ENCODE results near the gene DDX51.

DDX51 gene

DNA sequence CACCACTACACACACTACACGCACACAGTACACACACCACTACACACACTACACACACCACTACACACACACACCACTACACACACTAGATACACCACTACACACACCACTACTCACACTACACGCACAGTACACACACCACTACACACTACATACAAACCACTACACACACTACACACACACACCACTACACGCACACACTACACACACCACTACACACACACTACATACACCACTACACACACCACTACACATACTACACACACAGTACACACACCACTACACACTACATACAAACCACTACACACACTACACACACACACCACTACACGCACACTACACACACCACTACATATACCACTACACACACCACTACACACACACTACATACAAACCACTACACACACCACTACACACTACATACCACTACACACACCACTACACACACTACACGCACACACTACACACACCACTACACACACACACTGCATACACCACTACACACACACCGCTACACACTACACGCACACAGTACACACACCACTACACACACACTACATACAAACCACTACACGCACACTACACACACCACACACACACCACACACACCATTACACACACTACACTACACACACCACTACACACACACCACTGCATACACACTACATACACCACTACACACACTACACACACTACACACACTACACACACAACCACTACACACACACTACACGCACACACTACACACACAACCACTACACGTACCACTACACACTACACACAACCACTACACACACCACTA is 11.9 kb upstream of the DDX51 start:
- peak in 1 of 3 donors; percentile 52 for DNase-seq
- POLR2A ChIA-PET: no interaction called here
- WGBS (ENCODE audit: insufficient coverage): 89% methylated on average over 6 of the region's 10 CpGs
- CTCF ChIA-PET: interaction anchor here (1.0 kb wide), 1 partner anchor 258 kb away, joined by 3 read pairs; no protein-coding TSS in a partner anchor
- Histone ChIP-seq H3K27me3 (replicated peaks in 2 of 5; ENCODE audit: control insufficient read depth in 4 of 5, insufficient read depth in 5 of 5, low read length in 4 of 5) (peaks cover 0 to under 1% (median 0%) of the 10 kb centered on the region in 5 experiments), H3K4me3 (ENCODE audit: control insufficient read depth in 1 of 7, extremely low read depth in 1 of 7, insufficient read depth in 4 of 7, low read depth in 2 of 7, low read length in 6 of 7) (no peak overlapping the region), H3K4me1 (ENCODE audit: control extremely low read depth in 1 of 4, control insufficient read depth in 4 of 4, insufficient read depth in 4 of 4, low read length in 3 of 4) (peaks cover 0 to 6% (median 2%) of the 10 kb centered on the region in 4 experiments), H3K9me3 (ENCODE audit: control extremely low read depth in 1 of 5, control insufficient read depth in 4 of 5, insufficient read depth in 2 of 5, low read depth in 1 of 5, low read length in 4 of 5) (peaks cover 0 to 3% (median 0%) of the 10 kb centered on the region in 5 experiments), H3K36me3 (ENCODE audit: control insufficient read depth in 4 of 4, insufficient read depth in 4 of 4, low read length in 3 of 4) (peaks cover 3 to 34% (median 11%) of the 10 kb centered on the region in 4 experiments), H3K27ac (ENCODE audit: insufficient read depth in 1 of 2, low read depth in 1 of 2, low read length in 2 of 2, poor library complexity in 1 of 2, severe bottlenecking in 2 of 2) (no peak overlapping the region)

DNA sequence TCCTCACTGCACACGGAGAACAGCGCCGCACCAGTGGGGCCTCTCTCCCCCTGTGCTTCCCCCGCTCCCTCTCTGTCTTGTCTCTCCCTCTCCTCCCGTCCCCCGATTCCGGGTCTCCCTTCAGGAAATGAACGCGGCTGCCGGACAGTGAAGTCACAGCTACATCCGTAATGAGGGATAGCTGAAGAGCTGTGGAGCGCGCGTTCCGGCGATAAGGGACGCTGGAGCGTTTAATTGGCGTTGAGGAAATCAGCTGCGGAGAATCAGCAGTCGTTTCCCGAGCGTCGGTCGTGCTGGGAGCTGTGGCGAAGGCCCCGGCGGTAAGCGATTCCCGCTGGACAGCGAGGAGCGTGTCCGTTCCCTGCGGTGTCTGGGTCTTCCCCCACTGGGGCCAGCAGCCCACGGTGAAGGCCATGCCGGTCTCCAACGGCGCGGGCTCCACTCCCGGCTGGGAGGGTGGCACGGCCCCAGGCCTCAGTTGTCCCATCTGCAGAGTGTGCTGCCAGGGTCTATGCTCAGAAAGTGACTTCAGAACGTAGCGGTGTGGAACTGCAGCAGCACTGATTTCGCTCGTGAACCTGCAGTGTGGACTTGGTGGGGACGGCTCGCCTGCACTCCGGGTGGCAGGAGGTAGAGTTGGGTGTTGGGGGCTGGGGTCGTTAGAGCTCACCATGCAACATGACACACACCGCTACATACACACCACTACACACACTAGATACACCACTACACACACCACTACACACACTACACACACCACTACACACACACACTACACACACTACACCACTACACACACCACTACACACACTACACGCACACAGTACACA is 11.0 kb upstream of the DDX51 start:
- 92% methylated on average over 43 of the region's 51 CpGs for WGBS (ENCODE audit: insufficient coverage)
- Histone ChIP-seq H3K27me3 (replicated peaks in 2 of 5; ENCODE audit: control insufficient read depth in 4 of 5, insufficient read depth in 5 of 5, low read length in 4 of 5) (no peaks in the 10 kb centered on the region), H3K4me1 (ENCODE audit: control extremely low read depth in 1 of 4, control insufficient read depth in 4 of 4, insufficient read depth in 4 of 4, low read length in 3 of 4) (peaks cover 0 to 6% (median 2%) of the 10 kb centered on the region in 4 experiments), H3K9me3 (ENCODE audit: control extremely low read depth in 1 of 5, control insufficient read depth in 4 of 5, insufficient read depth in 2 of 5, low read depth in 1 of 5, low read length in 4 of 5) (peaks cover 0 to 3% (median 0%) of the 10 kb centered on the region in 5 experiments), H3K4me3 (ENCODE audit: control insufficient read depth in 1 of 7, extremely low read depth in 1 of 7, insufficient read depth in 4 of 7, low read depth in 2 of 7, low read length in 6 of 7) (no peak overlapping the region), H3K36me3 (ENCODE audit: control insufficient read depth in 4 of 4, insufficient read depth in 4 of 4, low read length in 3 of 4) (peaks cover 3 to 38% (median 12%) of the 10 kb centered on the region in 4 experiments), H3K27ac (ENCODE audit: insufficient read depth in 1 of 2, low read depth in 1 of 2, low read length in 2 of 2, poor library complexity in 1 of 2, severe bottlenecking in 2 of 2) (no peak overlapping the region)
- POLR2A ChIA-PET: interaction anchor here (0.6 kb wide), 1 partner anchor 93 kb away, joined by 4 read pairs; no protein-coding TSS in a partner anchor
- DNase-seq: peak; percentile 50 to 86 (median 66)
- CTCF ChIA-PET: interaction anchor here (0.6 to 1.0 kb wide), 3 partner anchors 9 to 259 kb away, joined by 3 read pairs; no protein-coding TSS in a partner anchor

DNA sequence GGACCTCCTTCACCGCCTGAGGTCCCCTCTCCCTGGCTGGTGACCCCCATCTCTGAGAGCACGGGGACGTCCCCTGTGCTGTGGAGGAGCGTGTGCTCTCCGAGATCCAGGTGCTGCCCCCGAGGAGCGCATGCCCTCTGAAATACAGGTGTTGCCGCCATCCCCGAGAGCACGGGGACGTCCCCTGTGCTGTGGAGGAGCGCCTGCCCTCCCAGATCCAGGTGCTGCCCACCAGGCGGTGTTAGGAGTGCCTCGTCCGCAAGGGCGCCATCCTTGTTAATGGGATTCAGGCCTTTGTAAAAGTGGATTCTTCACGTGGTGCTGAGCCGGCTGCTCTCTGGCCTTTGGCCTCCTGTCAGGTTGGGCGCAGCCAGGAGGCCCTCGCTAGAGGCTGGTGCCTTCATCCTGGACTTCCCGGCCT is 10.2 kb upstream of the DDX51 start:
- CTCF ChIA-PET: interaction anchor here (0.6 to 1.8 kb wide), 11 partner anchors 9 to 365 kb away, joined by 3 to 21 read pairs (median 5); no protein-coding TSS in a partner anchor
- peak overlapping the region in 3 of 7 experiments; percentile 32 to 50 (median 48) for H3K4me3 ChIP-seq (ENCODE audit: control insufficient read depth in 1 of 7, extremely low read depth in 1 of 7, insufficient read depth in 4 of 7, low read depth in 2 of 7, low read length in 6 of 7)
- POLR2A ChIA-PET: no interaction called here
- peaks cover 3 to 40% (median 14%) of the 10 kb centered on the region in 4 experiments for H3K36me3 ChIP-seq (ENCODE audit: control insufficient read depth in 4 of 4, insufficient read depth in 4 of 4, low read length in 3 of 4)
- WGBS (ENCODE audit: insufficient coverage): 79% methylated on average over 20 of the region's 21 CpGs
- H3K27me3 ChIP-seq (replicated peaks in 2 of 5; ENCODE audit: control insufficient read depth in 4 of 5, insufficient read depth in 5 of 5, low read length in 4 of 5): no peaks in the 10 kb centered on the region
- H3K4me1 ChIP-seq (ENCODE audit: control extremely low read depth in 1 of 4, control insufficient read depth in 4 of 4, insufficient read depth in 4 of 4, low read length in 3 of 4): peaks cover 0 to 6% (median 2%) of the 10 kb centered on the region in 4 experiments
- peak in 1 of 3 donors; percentile 40 for DNase-seq
- H3K9me3 ChIP-seq (ENCODE audit: control extremely low read depth in 1 of 5, control insufficient read depth in 4 of 5, insufficient read depth in 2 of 5, low read depth in 1 of 5, low read length in 4 of 5): peaks cover 0 to 3% (median 0%) of the 10 kb centered on the region in 5 experiments
- no peak overlapping the region for H3K27ac ChIP-seq (ENCODE audit: insufficient read depth in 1 of 2, low read depth in 1 of 2, low read length in 2 of 2, poor library complexity in 1 of 2, severe bottlenecking in 2 of 2)

DNA sequence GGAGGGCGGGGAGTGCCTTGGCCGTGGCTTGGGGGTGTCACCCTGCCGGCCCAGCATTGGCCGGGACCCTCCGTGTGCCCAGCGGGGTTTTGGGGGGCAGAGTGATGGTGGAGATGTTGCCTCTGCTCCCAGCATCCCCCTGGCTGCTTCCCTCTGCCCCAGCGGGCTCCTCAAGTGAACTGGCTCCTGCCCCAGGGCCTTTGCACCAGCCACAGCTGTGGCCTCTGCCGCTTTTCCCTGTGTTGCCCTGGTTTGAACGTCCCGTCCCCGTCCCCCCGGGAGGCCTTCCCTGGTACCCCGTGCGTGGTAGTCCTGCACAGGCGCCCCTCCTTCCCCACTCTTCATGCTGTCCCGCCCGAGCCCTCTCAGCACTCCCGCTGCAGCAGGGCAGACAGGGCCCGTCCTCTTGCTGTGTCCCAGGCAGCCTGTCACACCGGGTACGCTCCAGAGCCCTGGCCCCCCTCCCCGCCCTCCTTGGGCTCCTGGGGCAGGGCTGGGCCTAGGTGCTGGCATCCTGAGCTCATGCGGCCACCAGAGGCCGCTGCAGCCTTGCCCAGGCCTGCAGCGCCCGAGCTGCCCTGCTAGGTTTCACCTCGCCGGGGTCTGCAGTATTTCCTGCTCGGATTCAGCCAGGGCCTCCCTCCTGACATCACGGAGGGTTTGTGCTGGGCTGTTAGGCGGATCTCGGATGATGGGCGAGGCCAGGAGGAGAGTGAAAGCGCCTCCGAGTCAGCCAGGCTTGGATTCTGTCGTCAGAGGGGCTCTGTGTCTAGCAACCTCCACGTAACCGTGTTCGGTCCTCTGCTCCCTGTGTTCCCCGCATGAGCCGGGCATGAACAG is 9.6 kb upstream of the DDX51 start:
- Histone ChIP-seq H3K27ac (ENCODE audit: insufficient read depth in 1 of 2, low read depth in 1 of 2, low read length in 2 of 2, poor library complexity in 1 of 2, severe bottlenecking in 2 of 2) (no peak overlapping the region), H3K9me3 (ENCODE audit: control extremely low read depth in 1 of 5, control insufficient read depth in 4 of 5, insufficient read depth in 2 of 5, low read depth in 1 of 5, low read length in 4 of 5) (peaks cover 0 to 3% (median 0%) of the 10 kb centered on the region in 5 experiments), H3K4me1 (ENCODE audit: control extremely low read depth in 1 of 4, control insufficient read depth in 4 of 4, insufficient read depth in 4 of 4, low read length in 3 of 4) (peaks cover 0 to 6% (median 2%) of the 10 kb centered on the region in 4 experiments), H3K4me3 (ENCODE audit: control insufficient read depth in 1 of 7, extremely low read depth in 1 of 7, insufficient read depth in 4 of 7, low read depth in 2 of 7, low read length in 6 of 7) (peak overlapping the region in 3 of 7 experiments; percentile 32 to 50 (median 48)), H3K27me3 (replicated peaks in 2 of 5; ENCODE audit: control insufficient read depth in 4 of 5, insufficient read depth in 5 of 5, low read length in 4 of 5) (no peaks in the 10 kb centered on the region), H3K36me3 (ENCODE audit: control insufficient read depth in 4 of 4, insufficient read depth in 4 of 4, low read length in 3 of 4) (peaks cover 3 to 40% (median 14%) of the 10 kb centered on the region in 4 experiments)
- 47% methylated on average over 41 of the region's 41 CpGs for WGBS (ENCODE audit: insufficient coverage)
- DNase-seq: peak; percentile 87 to 93 (median 93)
- POLR2A ChIA-PET: interaction anchor here (0.7 kb wide), 1 partner anchor 401 kb away, joined by 3 read pairs; no protein-coding TSS in a partner anchor
- CTCF ChIA-PET: interaction anchor here (1.0 to 1.8 kb wide), 11 partner anchors 9 to 366 kb away, joined by 3 to 21 read pairs (median 5); no protein-coding TSS in a partner anchor

DNA sequence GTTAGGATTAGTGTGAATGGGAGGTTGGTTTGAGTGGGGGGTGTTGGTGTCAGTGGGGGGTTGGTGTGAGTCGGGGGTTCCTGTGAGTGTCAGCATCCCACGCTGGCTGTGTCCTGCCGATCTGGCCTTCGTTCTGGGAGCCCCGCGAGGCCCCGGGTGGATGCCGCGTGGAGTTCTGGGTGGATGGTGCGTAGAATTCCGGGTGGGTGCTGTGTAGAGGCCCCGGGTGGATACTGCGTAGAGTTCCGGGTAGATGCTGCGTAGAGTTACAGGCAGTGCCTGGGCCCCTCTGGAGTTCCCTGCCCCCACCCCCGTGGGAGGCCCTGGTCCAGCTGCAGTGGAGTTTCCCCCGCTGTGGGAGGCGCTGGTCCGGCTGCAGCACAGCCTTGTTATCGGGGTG is 8.8 kb upstream of the DDX51 start:
- Histone ChIP-seq H3K36me3 (ENCODE audit: control insufficient read depth in 4 of 4, insufficient read depth in 4 of 4, low read length in 3 of 4) (peaks cover 3 to 39% (median 16%) of the 10 kb centered on the region in 4 experiments), H3K27me3 (replicated peaks in 2 of 5; ENCODE audit: control insufficient read depth in 4 of 5, insufficient read depth in 5 of 5, low read length in 4 of 5) (no peaks in the 10 kb centered on the region), H3K9me3 (ENCODE audit: control extremely low read depth in 1 of 5, control insufficient read depth in 4 of 5, insufficient read depth in 2 of 5, low read depth in 1 of 5, low read length in 4 of 5) (peaks cover 0 to 3% (median 0%) of the 10 kb centered on the region in 5 experiments), H3K4me3 (ENCODE audit: control insufficient read depth in 1 of 7, extremely low read depth in 1 of 7, insufficient read depth in 4 of 7, low read depth in 2 of 7, low read length in 6 of 7) (no peak overlapping the region), H3K4me1 (ENCODE audit: control extremely low read depth in 1 of 4, control insufficient read depth in 4 of 4, insufficient read depth in 4 of 4, low read length in 3 of 4) (peaks cover 0 to 6% (median 2%) of the 10 kb centered on the region in 4 experiments), H3K27ac (ENCODE audit: insufficient read depth in 1 of 2, low read depth in 1 of 2, low read length in 2 of 2, poor library complexity in 1 of 2, severe bottlenecking in 2 of 2) (no peak overlapping the region)
- WGBS (ENCODE audit: insufficient coverage): 96% methylated on average over 15 of the region's 20 CpGs
- no peak for DNase-seq
- POLR2A ChIA-PET: no interaction called here
- CTCF ChIA-PET: interaction anchor here (1.0 to 1.8 kb wide), 6 partner anchors 8 to 264 kb away, joined by 3 to 21 read pairs (median 6); no protein-coding TSS in a partner anchor

DNA sequence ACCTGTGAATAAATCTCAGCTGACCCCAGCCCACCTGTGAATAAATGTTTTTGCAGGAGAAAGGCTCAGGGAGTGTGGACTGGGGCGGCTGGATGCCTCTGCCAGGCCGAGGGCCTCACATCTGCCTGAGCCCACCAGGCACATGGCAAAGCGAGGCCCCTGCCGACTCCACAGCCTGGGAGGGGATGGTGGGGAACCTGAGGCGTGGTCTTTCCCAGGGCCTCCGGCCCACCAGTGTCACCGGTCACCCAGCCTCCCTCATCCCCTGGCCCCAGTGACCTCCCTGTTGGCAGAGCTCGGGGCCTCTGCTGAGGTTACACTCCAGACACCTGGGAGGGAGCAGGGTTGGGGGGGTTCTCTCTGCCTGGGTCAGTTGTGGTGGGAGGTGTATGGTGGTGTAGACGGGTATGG is 8.3 kb upstream of the DDX51 start:
- H3K4me1 ChIP-seq (ENCODE audit: control extremely low read depth in 1 of 4, control insufficient read depth in 4 of 4, insufficient read depth in 4 of 4, low read length in 3 of 4): peaks cover 0 to 6% (median 2%) of the 10 kb centered on the region in 4 experiments
- no peak for DNase-seq
- ChIA-PET POLR2A (no interaction called here), CTCF (interaction anchor here (0.7 to 1.8 kb wide), 5 partner anchors 9 to 262 kb away, joined by 3 to 21 read pairs (median 5); no protein-coding TSS in a partner anchor)
- peaks cover 0 to 39% (median 19%) of the 10 kb centered on the region in 4 experiments for H3K36me3 ChIP-seq (ENCODE audit: control insufficient read depth in 4 of 4, insufficient read depth in 4 of 4, low read length in 3 of 4)
- 100% methylated on average over 4 of the region's 9 CpGs for WGBS (ENCODE audit: insufficient coverage)
- H3K4me3 ChIP-seq (ENCODE audit: control insufficient read depth in 1 of 7, extremely low read depth in 1 of 7, insufficient read depth in 4 of 7, low read depth in 2 of 7, low read length in 6 of 7): no peak overlapping the region
- peaks cover 0 to 3% (median 0%) of the 10 kb centered on the region in 5 experiments for H3K9me3 ChIP-seq (ENCODE audit: control extremely low read depth in 1 of 5, control insufficient read depth in 4 of 5, insufficient read depth in 2 of 5, low read depth in 1 of 5, low read length in 4 of 5)
- H3K27ac ChIP-seq (ENCODE audit: insufficient read depth in 1 of 2, low read depth in 1 of 2, low read length in 2 of 2, poor library complexity in 1 of 2, severe bottlenecking in 2 of 2): no peak overlapping the region
- H3K27me3 ChIP-seq (replicated peaks in 2 of 5; ENCODE audit: control insufficient read depth in 4 of 5, insufficient read depth in 5 of 5, low read length in 4 of 5): no peaks in the 10 kb centered on the region
